GM19324 (cell line): ENCODE results near the gene FOXO6.

ENCODE experiments used
- ATAC-seq: cut with Tn5 transposase; IDR thresholded peaks from one replicate; pipeline ENCODE4 v1.9.1; 2021; ENCODE audit warnings: mild to moderate bottlenecking, moderate library complexity; ENCODE audit not compliant: unreplicated experiment, low FRiP score

The FOXO6 gene

GRCh38 chr1:41360786-41361494, at the start of gene FOXO6:
Gene FOXO6 (plus strand): TSS chr1:41361434.
- ATAC-seq = peak; percentile 83

GRCh38 chr1:41312991-41313645, 48.1 kb upstream of the FOXO6 start:
- no peak for ATAC-seq

- no peak for ATAC-seq
Observed at GRCh38 chr1:41313661-41314131, 47.5 kb upstream of the FOXO6 start.

- no peak for ATAC-seq
Observed at GRCh38 chr1:41314376-41315145, 46.7 kb upstream of the FOXO6 start.

GRCh38 chr1:41315146-41315822, 46.0 kb upstream of the FOXO6 start:
- ATAC-seq = no peak

GRCh38 chr1:41315871-41316270, 45.4 kb upstream of the FOXO6 start:
- no peak for ATAC-seq

- no peak for ATAC-seq
Observed at GRCh38 chr1:41317361-41317760, 43.9 kb upstream of the FOXO6 start.

GRCh38 chr1:41318135-41318534, 43.1 kb upstream of the FOXO6 start:
- no peak for ATAC-seq

- ATAC-seq = no peak
Observed at GRCh38 chr1:41319106-41319755, 42.0 kb upstream of the FOXO6 start.

- ATAC-seq = no peak
Observed at GRCh38 chr1:41319807-41320711, 41.2 kb upstream of the FOXO6 start.

GRCh38 chr1:41320895-41321676, 40.1 kb upstream of the FOXO6 start:
- no peak for ATAC-seq

GRCh38 chr1:41322101-41322661, 39.1 kb upstream of the FOXO6 start:
- no peak for ATAC-seq

GRCh38 chr1:41322835-41323234, 38.4 kb upstream of the FOXO6 start:
- no peak for ATAC-seq

GRCh38 chr1:41323243-41323642, 38.0 kb upstream of the FOXO6 start:
- no peak for ATAC-seq

- ATAC-seq = no peak
Observed at GRCh38 chr1:41325801-41326200, 35.4 kb upstream of the FOXO6 start.

- ATAC-seq = no peak
Observed at GRCh38 chr1:41327383-41327999, 33.7 kb upstream of the FOXO6 start.

GRCh38 chr1:41328001-41328615, 33.1 kb upstream of the FOXO6 start:
- no peak for ATAC-seq
